ENCODE data around the gene SFMBT1.

- TF ChIP-seq CTCF (IDR thresholded peaks at IDR 0.05; ENCODE audit: low read depth, low read length, missing input control) (no peak), EGR1 (IDR thresholded peaks at IDR 0.05; ENCODE audit: low read depth in 2 of 2) (no peak), YY1 (IDR thresholded peaks at IDR 0.05) (no peak), TAF1 (conservative IDR thresholded peaks at IDR 0.05) (no peak), MAX (IDR thresholded peaks at IDR 0.05) (no peak), ATF3 (IDR thresholded peaks at IDR 0.05) (no peak), JUND (IDR thresholded peaks at IDR 0.05) (no peak), ZBTB33 (IDR thresholded peaks at IDR 0.05) (no peak), RAD21 (IDR thresholded peaks at IDR 0.05) (no peak), REST (IDR thresholded peaks at IDR 0.05) (no peak), FOXA1 (IDR thresholded peaks at IDR 0.05) (no peak)
These were observed 38.1 kb upstream of the SFMBT1 start for GRCh38 chr3:53083949-53084309.

Measured in liver (tissue), 3 donors.